Measurements from ENCODE around the gene EFCAB7.

- TF ChIP-seq, protein P1, sequence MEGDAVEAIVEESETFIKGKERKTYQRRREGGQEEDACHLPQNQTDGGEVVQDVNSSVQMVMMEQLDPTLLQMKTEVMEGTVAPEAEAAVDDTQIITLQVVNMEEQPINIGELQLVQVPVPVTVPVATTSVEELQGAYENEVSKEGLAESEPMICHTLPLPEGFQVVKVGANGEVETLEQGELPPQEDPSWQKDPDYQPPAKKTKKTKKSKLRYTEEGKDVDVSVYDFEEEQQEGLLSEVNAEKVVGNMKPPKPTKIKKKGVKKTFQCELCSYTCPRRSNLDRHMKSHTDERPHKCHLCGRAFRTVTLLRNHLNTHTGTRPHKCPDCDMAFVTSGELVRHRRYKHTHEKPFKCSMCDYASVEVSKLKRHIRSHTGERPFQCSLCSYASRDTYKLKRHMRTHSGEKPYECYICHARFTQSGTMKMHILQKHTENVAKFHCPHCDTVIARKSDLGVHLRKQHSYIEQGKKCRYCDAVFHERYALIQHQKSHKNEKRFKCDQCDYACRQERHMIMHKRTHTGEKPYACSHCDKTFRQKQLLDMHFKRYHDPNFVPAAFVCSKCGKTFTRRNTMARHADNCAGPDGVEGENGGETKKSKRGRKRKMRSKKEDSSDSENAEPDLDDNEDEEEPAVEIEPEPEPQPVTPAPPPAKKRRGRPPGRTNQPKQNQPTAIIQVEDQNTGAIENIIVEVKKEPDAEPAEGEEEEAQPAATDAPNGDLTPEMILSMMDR (IDR thresholded peaks at IDR 0.05) = no peak
- no peak for TF ChIP-seq POLR2AphosphoS5 (IDR thresholded peaks at IDR 0.05)
Observed at GRCh38 chr1:63600248-63600647, 76.9 kb downstream of the EFCAB7 start.

All from breast epithelium (tissue), 3 donors.